OCI-M2 (cell line): ENCODE measurements around the gene MTPN.

Source experiments
- DNase-seq: peaks from one replicate; lab custom pipeline; 2025; ENCODE audit not compliant: unreplicated experiment; lab: John Stamatoyannopoulos, UW

Gene MTPN

DNA sequence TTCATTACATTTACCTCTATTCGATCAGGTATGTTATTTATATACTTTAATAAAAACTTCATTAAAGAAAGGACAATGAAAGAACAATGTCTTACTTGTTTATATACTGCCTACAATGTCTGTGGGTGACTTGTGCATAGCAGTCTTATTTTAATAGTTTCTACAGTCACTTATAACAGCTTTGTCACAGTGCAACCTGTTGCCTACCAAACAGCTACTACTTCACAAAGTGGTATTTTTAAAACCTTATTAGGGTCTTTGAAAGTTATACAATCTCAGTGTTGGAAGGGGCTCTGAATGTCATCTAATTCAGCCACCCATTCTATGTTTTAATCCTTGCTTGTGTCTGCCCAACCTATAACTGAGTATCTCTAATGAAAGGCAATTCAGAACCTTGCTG is 19.0 kb downstream of the MTPN start:
- no peak for DNase-seq

DNA sequence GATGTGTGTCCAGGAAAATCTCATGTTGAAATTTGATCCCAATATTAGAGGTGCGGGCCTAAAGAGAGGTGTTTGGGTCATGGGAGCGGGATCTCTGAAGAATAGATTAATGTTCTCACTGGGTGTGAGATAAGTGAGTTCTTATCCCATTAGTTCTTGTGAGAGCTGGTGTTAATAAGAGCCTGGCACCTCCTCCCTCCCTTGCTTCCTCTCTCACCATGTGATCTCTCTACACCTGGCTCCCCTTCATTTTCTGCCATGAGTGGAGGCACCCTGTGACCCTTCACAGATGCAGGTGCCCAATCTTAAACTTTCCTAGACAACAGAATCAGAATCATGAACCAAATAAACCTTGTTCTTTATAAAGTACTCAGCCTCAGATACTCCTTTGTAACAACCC is 19.5 kb downstream of the MTPN start:
- DNase-seq: no peak

DNA sequence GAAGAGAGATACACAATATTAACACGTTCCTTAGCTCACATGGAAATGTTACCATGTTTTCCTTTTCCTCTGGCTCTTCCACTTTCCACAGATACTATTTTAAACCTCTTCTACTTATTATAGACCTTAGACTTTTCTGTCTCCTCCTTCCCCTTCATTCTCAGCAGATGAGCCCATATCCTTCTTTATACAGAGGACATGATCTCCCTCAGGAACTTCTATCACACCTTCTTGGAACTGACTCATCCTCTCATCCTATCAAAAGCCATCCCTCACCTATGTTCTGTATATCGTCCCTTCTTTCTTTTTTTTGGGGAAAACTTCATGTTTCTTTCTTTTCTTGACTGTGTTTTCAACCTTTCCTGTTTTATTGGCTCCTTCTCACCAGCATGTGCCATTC is 20.8 kb downstream of the MTPN start:
- no peak for DNase-seq

DNA sequence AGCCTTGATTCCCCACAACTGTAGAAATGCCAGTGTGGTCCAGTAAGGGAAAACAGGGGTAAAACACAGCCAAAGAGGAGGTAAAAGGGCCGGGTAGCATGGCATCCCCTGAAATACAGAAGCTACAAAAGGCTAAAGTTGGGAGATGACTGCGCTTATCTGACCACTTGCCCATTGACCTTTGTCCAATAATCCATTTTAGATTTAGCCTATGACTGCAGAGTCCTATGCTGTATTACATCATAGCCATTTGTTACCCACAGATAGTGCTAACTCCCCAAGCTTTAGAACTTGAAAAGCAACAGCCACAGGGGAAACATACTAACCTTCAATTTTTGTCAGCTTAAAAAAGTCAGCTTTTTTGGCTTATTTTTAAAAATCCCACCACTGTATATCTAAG is 26.2 kb downstream of the MTPN start:
- no peak for DNase-seq

DNA sequence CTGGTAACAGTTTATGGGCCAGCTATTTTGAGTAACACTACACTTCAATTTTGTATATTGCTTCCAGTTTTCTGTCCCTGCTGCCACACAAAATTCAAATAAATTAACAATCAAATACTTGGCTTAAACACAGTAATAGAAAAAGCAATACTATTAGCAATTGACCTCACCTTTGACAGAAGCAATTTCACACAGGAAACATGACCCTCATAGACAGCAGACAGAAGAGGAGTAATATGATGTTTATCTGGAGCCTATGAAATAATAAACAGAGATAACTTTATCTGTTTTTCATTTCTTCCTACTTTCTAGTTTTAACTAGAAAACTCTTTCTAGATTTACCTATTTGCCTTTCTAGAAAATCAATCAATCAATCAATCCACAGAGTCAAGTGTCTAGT is 26.7 kb downstream of the MTPN start:
- no peak for DNase-seq

DNA sequence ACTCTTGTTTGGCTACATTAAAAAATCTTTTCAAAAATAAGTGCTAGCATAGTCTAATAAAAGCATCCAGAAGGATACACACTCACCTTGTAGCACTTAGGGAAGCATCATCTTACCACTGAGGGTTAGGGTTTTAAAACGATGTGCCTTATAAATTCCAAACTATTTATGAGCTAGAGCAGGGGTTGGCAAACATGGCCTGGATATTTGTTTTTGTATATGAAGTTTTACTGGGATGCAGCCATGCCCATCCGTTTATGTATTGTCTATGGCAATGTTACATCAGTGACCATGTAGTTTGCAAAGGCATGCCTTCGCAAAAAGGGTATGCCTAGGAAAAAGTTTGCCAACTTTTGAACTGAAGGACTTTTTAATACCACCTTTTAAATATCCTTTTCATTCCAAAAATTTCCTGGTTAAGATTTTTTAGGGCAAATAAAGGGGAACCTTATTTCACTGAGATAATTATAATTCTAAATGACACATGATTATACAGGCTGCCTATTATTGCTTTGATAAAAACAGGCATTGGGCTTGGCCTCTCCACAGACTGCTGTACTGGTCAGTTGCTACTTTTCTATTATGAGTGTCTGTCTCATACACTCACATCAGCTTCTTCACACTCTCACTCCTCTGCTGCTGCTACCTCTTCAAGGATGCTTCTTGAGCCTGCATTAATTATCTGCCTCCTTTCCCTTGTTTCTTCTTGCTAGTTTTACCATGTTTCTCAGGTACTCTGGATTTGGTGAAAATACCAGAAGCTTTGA is 30.7 kb downstream of the MTPN start:
- DNase-seq: no peak

DNA sequence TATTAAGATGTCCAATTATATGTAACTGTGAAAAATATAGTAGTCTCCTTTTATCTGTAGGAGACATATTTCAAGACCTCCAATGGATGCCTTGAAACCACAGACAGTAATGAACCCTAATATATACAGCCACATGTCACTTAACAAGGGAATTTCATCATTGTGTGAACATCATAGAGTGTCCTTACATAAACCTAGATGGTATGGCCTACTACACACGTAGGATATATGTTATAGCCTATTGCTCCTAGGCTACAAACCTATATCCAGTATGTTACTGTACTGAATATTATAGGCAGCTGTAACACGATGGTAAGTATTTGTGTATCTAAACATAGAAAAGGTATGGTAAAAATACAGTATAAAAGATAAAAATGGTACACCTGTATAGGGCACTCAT is 32.4 kb downstream of the MTPN start:
- DNase-seq: no peak

DNA sequence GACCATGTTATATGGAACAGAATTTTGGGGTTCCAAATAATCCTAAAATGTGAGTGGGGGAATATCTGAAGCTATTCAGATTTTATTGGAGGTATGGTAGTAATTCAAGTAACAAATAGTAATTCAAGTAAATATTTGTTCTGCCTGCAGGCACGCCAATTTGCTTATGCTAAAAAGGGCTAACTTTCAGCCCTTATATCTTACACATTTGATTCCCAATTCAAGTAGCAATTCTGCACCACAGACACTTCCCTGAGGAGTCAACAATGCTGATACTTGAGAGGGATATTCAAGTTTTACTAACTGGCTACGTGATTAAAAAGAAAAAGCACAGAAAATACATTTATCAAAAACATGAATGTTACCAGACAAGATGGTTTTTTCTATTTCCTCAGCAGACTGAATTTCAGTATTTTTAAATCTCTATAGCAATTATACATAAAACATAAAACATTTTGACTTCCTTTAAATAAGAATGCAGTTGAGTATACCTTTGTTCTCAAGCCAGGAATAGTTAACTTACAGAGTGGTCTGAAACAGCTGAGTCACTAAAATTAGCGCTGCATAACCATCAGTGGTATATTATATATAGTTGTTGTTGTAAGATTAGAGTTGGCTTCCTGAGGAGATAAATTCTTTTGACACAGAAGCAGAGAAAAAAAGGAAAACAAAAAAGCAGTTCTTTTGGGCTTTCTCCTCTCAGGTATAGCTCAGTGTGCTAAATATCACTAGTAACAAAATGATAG is 33.9 kb downstream of the MTPN start:
- DNase-seq: no peak

DNA sequence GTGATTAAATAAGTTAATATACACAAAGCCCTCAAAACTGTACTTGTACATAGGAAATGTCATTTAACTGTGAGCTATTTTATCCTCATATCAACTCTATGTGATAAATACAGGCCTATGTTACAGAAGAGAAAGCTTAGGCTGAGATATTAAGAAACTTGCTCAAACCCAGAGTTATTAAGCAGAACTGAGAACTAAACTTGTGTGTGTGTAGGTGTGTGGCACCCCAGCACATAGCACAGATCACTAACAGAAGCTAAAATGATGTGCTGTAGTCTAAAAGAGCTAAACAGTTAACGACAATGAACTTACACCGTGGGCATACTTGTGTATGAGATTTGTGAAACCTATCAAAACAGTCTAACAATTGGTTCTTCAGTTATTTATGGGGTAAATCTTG is 34.5 kb downstream of the MTPN start:
- DNase-seq: no peak

DNA sequence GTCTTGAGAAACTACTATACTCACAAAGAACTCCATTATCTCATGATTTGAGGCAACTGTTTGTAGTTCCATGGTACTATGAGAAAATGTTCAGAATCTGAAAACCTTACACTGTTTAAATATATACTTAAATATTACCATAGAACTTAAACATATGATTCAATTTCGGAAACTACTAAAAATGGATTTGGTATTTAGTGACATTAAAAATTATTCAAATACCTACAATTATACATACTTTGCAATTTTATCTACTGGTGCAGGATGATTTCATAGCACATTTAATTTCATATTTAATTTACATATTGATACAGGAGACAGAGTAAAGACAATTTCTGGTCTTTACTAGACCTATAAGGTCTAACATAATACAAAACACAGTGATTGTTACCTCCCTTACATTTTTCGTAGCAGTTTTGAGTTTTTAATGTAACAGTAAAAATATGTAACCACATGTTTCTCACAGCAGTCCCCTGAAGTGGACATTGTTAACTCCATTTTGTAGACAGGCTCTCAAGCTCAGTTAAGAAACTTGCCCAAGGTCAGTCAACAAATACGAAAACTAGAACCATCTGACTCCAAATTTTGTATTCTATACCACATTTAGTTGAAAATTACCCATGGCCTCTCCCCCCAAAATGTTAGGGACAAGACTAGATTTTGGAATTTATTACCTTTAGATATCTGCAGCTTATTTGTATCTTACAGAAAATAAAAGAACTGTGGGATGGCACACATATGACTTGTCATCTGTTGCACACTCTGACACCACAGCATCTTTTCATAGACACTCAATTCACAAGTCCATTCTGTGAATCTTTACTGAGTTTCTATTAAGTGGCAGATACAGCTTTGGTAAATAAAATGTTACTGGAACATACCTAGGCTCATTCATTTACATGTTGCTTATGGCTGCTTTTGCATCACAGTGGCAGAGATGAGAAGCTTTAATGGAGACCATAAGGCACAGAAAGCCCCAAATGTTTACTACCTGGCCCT is 36.8 kb downstream of the MTPN start:
- DNase-seq: no peak

DNA sequence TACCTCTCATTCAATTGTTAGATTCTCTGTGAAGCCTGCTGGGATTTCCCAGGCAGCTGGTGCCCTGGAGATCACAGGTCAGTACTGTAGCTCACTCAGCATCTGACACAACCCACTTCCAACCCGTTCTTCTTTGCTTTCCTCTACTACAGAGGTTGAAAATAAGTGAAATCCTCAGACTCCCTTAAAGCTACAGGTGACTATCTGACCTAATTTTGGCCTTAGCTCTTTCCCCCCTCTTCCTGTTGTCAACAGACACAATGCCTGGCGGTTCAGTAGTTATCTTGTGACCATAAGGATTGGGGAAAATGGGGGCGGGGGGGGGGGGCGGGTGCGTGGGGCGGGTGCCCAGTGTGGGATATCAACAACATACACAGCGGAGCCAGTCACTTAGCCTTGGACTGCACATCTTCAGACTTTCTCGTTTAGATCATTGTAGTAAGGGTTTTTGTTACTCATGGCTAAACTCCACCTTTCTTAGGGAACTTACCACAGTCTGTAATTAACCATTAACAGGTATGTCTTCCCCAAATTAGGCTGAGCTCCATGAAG is 37.8 kb downstream of the MTPN start:
- no peak for DNase-seq

DNA sequence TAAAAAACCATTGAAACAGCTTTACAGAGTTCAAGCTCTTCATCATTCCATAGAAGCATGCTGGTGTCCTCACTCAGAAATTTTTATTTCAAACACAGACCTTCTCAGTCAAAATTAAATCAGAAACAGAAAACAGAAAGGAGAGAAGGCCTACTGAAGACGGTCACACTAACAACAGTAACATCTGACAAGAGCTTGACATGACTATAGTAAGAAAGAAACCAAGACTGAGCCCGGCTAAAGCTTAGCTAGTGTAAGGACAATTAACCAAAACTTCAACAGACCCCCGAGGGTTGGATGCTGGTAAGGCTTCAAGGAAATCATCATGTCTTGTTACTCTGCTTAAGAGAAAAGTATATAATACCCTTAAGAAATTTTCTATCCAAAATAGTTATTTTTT is 38.6 kb downstream of the MTPN start:
- no peak for DNase-seq

DNA sequence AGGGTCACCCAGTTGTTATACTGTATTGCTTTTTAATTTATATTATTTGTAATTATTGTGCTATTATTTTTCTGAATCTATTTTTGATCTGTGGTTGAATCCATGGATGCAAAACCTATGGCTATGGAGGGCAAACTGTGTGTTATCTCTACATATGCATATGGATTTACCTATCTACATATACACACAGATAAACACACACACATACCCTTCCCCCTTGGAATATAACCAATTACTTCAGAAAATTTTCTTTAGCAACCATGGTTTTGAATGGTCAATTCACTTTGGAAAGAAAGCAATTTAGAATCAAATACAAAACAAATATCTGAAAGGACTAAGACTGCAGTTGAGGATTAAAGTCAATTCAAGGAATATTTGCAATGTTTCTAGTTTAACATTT is 39.1 kb downstream of the MTPN start:
- DNase-seq: no peak

DNA sequence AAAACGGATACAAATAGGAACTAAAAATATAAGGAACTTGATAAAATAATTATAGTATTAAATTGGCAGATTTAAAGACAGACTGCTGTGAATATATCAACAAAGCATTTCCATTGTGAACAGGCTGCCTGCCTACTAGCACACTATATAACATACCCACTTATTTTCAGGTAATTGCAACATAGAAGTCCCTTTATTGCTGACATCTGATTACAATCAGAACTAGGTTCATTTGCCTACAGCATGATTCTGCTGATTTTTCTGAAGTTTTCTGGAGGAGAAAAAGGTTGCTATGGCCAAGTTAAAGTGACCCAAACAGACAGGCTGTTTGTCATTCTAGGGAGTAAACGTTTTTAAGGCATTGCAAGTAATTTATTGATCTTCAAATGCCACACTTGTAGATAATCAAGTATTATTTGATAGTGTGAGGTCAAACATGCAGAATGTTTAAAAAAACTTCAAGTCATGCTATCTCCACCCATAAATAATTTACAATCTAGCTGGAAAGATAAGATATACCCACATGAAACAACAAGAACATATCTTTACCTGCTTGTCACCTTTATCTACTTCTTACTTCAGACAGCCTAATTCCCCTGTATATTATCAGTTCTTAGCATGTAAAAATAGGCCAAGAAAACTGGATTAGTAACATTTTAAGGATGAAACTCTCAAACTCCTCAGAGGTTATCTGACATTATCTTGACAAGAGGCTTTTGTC is 40.5 kb downstream of the MTPN start:
- DNase-seq: no peak

DNA sequence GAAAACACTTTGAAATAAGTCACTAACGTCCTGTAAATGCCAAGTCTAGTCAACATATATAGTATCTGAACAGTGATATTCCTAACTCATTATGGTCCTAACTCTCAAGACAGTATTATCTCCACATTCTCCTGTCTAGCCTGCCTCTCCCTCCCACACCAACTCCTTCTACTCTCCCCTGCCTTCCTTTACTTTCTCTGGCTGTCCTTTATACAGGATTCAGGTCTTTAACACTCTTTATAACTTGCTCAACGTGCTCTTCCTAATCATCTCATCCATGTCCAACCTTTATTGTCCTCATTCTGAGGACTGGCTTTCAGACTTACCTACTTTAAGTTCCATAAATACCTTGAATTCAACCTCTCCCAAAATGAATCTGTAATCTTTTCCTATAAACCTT is 42.5 kb downstream of the MTPN start:
- no peak for DNase-seq

DNA sequence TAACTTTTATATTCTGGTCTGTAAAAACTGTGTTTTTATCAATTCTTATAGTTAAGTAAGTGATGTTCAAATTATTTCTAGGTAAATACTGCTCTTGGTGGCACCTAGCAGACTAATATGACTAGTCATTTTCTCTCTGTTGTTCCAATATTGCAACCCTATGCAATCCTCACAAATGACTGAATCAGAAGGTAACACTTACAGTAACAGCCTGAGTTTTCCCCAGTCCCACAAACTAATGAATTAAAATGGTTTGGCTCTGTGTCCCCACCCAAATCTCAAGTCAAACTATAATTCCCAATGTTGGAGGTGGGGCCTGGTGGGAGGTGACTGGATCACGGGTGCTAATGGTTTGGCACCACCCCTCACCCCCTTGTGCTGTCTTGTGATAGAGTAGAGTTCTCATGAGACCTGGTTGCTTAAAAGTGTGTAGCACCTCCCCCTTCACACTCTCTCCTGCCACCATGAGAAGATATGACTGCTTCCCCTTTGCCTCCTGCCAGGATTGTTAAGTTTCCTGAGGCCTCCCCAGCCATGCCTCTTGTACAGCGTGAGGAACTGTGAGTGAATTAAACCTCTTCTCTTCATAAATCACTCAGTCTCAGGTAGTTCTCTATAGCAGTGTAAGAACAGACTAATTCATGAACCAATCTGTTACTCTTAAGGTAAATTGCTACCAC is 43.5 kb downstream of the MTPN start:
- no peak for DNase-seq

DNA sequence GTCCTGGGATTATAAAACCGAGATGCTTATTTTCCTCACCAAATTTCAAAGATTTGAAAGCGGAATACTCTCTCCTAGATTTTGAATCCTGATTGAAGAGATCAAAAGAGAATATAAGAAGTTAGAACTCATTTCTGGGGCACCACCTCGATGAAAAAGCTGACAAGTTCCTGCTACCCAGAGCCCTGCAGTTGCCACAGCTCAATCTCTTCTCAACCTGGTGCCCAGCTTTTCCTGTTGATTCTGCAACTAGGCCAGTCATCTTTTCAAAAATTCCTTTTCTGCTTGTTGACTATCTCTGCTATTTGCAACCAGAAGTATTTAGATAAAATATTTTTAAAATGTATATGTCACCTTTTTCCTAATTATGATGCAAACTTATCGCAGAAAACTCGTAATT is 45.0 kb downstream of the MTPN start:
- no peak for DNase-seq

DNA sequence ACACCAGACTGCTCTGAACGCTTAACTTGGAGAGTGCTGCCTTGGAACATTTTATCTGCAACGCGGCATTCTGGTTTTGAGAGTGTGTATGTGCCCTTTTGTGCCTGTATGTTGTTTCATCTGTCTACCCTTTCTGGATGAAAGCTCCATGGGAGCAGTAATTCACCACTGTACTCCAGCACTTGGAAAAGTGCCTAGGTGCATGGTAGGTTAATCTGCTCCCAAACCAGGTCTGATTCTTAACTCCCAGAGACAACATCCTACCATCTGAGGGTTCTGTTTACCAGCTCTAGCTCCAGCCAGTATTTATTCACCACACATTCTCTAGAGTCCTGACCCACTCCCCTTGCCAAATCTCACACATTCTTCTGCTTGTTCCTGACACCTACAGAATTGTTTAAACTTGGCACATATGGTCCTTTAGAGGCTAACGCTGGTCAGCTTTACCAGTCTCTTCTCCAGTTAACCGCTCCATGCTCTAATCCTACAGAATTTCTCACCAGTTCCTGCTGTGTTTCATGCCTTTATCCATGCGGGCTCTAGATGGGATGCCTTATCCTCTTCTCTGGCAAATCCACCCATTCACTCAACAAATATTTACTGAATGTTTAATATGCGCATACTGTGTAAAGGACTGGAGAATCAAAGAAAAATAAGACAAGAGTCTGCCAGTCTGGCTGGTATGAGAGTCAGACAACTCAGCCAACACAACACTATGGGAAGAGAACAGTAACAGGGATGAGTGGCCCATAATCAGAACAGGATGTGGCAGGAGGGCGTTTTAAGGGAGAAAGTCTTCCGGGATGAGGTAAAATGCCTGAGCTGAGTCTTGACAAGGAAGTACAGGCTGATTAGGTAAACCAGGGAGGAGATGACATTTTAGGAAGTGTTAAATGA is 46.3 kb downstream of the MTPN start:
- DNase-seq: no peak

DNA sequence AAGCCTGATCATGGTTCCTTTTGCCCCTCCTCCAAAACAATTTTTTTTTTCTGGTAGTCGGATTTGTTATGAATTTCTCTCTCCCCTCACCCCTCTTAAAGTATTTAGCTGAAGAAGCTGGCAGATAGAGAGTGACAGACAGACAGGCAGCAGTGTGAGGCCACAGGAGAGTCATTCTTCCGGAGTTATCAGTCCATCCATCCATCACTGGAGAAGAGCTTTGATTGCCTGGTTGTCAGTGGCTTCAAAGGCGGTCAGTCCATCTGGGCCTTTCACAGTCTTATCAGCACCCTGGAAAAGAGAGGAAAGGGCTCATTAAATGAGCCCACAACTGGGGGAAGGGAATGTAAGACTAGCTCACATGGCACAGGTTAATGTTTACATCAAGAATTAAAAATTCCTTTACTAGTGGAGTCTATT is 47.4 kb downstream of the MTPN start:
- DNase-seq: no peak
